HG02884 (cell line): ENCODE data around the gene MAP3K6.
"Not testable (repeated sequence)": the region's sequence is repeated elsewhere in the genome, so short reads cannot be mapped to it uniquely, and the experiment has no call there.

Source experiments
- ATAC-seq: cut with Tn5 transposase; IDR thresholded peaks from one replicate; pipeline ENCODE4 v1.9.1; 2021; ENCODE audit warnings: mild to moderate bottlenecking, moderate library complexity; ENCODE audit not compliant: unreplicated experiment

The MAP3K6 gene

GRCh38 chr1:27397110-27397509, 30.3 kb upstream of the MAP3K6 start:
- no peak for ATAC-seq

GRCh38 chr1:27395441-27396195, 28.9 kb upstream of the MAP3K6 start:
- no peak for ATAC-seq

DNA sequence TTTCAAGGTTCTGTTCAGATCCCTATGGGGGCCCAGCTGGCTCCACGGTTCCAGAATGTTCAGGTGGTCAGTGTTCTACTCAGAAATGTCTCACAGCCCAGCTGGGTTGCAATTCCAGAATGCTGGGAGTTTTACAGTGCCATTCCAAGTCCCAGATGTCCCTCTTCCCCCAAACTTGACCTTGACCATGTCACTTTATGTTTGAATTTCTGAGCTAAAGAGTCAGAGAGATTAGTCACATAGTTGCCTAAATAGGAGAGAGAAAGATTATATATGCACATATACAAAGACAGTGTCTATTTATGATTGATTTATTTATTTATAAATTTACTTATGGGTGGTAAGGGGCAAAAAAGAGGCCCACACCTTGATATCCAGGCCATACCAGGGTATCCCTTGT, 28.2 kb upstream of the MAP3K6 start:
- no peak for ATAC-seq

DNA sequence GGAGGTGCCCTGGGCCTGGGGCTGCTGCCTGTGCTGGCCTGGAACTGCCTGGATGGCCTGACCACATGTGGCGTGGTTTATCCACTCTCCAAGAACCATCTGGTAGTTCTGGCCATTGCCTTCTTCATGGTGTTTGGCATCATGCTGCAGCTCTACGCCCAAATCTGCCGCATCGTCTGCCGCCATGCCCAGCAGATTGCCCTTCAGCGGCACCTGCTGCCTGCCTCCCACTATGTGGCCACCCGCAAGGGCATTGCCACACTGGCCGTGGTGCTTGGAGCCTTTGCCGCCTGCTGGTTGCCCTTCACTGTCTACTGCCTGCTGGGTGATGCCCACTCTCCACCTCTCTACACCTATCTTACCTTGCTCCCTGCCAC, 27.5 kb upstream of the MAP3K6 start:
- ATAC-seq = no peak

- no peak for ATAC-seq
These were observed 27.0 kb upstream of the MAP3K6 start for GRCh38 chr1:27393641-27394281.

GRCh38 chr1:27392778-27393635, 26.2 kb upstream of the MAP3K6 start:
- peak; percentile 12 for ATAC-seq

- peak; percentile 67 for ATAC-seq
These were observed 25.5 kb upstream of the MAP3K6 start, which contains the start of gene GPR3 for GRCh38 chr1:27392096-27392777. GPR3 (plus strand) TSS chr1:27392622; CDS start chr1:27393799, 1,177 bp downstream.

DNA sequence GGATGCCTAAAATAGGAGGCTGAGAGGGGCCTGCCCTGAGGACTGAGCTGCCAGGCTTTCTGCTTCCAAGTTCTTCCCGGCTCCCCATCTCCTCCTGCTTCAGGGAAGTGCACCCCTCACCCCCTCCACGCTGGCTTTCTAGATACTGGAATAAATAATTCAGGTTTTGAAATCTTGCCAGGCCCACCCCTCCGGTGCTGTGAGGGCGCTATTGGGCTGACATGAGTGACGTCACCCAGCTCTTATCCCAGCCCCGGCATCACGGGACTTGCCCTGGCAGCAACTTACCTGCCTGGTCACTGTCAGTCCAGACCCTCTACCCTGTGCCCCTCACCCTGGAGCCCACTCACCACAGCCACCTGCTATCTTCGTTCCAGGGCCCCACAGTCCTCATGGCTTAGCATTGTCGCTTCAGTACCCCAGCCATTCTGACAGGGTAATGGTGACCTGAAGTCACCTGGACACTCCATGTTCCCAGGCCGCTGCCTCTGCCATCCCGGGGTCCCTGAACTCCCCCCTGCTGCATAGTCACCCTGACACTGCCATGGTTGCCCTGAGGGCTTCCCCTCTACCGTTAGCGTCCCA, 24.8 kb upstream of the MAP3K6 start:
- no peak for ATAC-seq

- no peak for ATAC-seq
These were observed 21.7 kb upstream of the MAP3K6 start for GRCh38 chr1:27388337-27389005.

DNA sequence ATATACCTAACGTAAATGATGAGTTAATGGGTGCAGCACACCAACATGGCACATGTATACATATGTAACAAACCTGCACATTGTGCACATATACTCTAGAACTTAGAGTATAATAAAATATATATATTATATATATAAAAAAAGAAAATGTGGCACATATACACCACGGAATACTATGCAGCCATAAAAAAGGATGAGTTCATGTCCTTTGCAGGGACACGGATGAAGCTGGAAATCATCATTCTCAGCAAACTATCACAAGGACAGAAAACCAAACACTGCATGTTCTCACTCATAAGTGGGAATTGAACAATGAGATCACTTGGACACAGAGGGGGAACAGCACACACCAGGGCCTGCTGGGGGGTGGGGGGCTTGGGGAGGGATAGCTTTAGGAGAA, 18.0 kb upstream of the MAP3K6 start:
- ATAC-seq = not testable (repeated sequence)

- no peak for ATAC-seq
These were observed 16.9 kb upstream of the MAP3K6 start for GRCh38 chr1:27383661-27384060.

DNA sequence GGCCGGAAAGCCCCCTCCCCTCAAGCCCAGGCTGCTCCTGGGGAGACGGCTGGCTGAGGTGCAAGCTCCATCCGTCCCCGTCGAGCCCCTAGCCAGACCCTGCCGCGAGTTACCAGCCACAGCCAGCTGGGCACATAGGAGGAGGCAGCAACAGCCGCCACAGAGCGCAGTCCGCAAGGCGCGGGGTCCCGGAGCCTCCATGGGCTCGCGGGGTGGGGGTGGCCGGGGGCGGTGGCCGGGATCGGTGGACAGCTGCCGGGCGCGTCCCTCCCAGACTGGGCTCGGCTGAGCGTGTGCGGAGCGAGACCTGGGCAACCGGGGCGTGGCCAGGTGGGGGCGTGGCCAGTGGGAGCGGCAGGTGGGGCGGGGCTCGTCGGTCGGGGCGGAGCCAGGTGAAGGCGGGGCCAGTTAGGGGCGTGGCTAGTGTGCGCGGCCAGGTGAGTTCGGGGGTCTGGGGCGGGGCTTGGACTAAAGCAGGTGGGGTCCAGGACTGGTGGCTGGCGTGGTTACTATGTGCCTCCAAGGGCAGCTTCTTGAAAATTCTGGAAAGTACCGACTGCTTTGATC, 16.4 kb upstream of the MAP3K6 start, which contains the start of gene CD164L2:
CD164L2 (minus strand) TSS at position 295 of the 567 bp plus-strand sequence; CDS start at position 201, 94 bp downstream.
- no peak for ATAC-seq

- no peak for ATAC-seq
These were observed 15.4 kb upstream of the MAP3K6 start for GRCh38 chr1:27381969-27382762.

- no peak for ATAC-seq
These were observed 14.3 kb upstream of the MAP3K6 start for GRCh38 chr1:27380766-27381733.

- no peak for ATAC-seq
These were observed 13.5 kb upstream of the MAP3K6 start for GRCh38 chr1:27380224-27380623.

DNA sequence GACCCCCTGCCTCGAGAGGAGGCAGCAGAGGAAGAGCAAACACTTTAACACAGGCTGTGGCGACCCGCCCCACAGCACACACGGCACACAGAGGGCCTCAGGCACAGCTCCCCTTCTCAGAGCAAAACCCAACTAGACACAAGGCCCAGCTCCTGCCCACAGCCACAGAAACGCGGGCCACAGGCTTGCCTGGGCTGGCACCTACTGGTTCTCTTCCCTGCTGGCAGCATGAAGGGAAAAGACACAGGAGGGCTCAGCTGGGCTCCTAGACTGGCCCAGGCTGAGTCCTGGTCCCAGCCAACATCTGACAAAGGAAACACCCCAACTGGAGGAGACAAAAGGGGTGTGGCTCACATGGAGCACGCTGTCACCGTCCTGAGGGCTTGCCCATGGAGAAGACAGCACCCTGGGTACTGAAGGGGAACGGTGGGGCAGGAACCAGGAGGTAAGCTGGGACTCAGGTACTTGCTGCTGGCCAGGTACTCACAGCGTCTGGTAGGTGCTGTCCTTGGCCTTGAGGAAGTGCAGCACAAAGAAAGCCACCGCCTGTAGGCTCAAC, 12.9 kb upstream of the MAP3K6 start:
- no peak for ATAC-seq

DNA sequence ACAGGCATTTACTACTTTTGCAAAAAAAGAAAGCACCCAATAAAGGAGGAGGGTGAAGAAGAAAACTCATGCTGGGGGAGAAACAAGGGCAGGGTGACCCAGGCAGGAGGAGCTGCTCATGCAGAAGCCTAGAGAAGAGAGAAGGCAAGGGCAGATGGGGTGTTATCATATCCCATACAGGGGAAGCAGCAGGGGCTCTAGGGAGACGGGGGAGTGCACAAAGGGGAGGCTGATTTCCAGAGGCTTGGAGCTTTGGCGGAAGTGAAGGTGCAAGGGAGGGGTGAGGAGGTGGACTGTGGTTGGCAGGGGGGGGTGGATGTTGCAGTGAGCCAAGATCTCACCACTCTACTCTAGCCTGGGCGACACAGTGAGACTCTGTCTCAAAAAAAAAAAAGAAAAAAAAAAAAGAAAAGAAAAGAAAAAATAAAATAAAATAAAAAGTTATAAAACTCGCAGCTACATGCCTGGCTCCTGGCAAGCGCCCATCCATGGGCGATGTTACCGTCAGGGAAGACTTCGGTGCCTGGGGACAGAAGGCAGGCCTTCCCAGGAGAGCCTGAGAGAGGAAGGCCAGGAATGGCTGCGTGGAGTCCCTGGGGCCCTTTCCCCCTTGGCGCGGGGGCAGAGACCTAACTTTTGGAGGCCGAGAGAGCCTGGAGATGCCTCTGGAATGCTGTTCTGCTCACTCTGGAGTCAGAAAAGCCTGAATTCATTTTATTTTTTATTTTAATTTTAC, 11.2 kb upstream of the MAP3K6 start:
- ATAC-seq = no peak
